IMR-90 (cell line): Measurements from ENCODE around the gene ADAMTS13. TPM values are rescaled to one million over a fixed set of nuclear protein-coding genes. Genes with fewer than 3 reads are reported as not detected.

Experiments
- ATAC-seq: fragments of 200-7000 bp; cut with Tn5 transposase; 2 replicates; pipeline ENCODE4 v1.9.1; 2020; ENCODE audit warnings: low read depth, mild to moderate bottlenecking, moderate library complexity
- BruUV-seq: library from RNA; stranded (reverse); fragments of 400-500 nt; replicated peaks from 2 replicates; lab custom pipeline; 2021; lab: Mats Ljungman, UMichigan
- CTCF ChIA-PET: fragments of 300-600 bp; formaldehyde crosslinking; extraction: SDS; loops from one replicate; lab custom pipeline; 2021; ENCODE audit warnings: antibody characterized with exemption; lab: Yijun Ruan, JAX
- POLR2A ChIA-PET: fragments of 300-600 bp; sonication (Branson Sonifier 250); formaldehyde crosslinking; loops from one replicate; lab custom pipeline; 2022; ENCODE audit warnings: antibody characterized with exemption; ENCODE audit not compliant: unreplicated experiment; lab: Charles Lee
- DNase-seq: peaks from one replicate; pipeline ENCODE4 v3.0.0; 2013
- H2AFZ ChIP-seq: replicated peaks from 2 replicates; pipeline ENCODE3; 2013; ENCODE audit warnings: low read length, mild to moderate bottlenecking; ENCODE audit not compliant: poor library complexity
- H2AK5ac ChIP-seq: 2 replicates; pipeline ENCODE4 v1.6.1; 2013; ENCODE audit warnings: low read depth, low read length, inconsistent platforms
- H2AK9ac ChIP-seq: replicated peaks from 2 replicates; pipeline ENCODE3; 2013; ENCODE audit warnings: mild to moderate bottlenecking, low read depth, low read length, moderate library complexity; ENCODE audit not compliant: poor library complexity
- H2BK120ac ChIP-seq: 2 replicates; pipeline ENCODE4 v1.6.1; 2013; ENCODE audit warnings: low read depth, low read length, inconsistent platforms
- H2BK15ac ChIP-seq: 3 replicates; pipeline ENCODE4 v1.6.1; 2013; ENCODE audit warnings: low read depth, low read length, inconsistent platforms
- H2BK20ac ChIP-seq: 2 replicates; pipeline ENCODE4 v1.6.1; 2013; ENCODE audit warnings: low read depth, mild to moderate bottlenecking, inconsistent platforms, low read length, moderate library complexity
- H2BK5ac ChIP-seq: 2 replicates; pipeline ENCODE4 v1.6.1; 2013; ENCODE audit warnings: mild to moderate bottlenecking, low read depth, low read length, inconsistent platforms; ENCODE audit not compliant: poor library complexity, severe bottlenecking
- H3K14ac ChIP-seq: replicated peaks from 2 replicates; pipeline ENCODE4 v1.6.1; 2013; ENCODE audit warnings: low read depth, low read length, inconsistent platforms
- H3K18ac ChIP-seq: 2 replicates; pipeline ENCODE4 v1.6.1; 2013; ENCODE audit warnings: low read depth, low read length, control low read depth
- H3K23ac ChIP-seq: 2 replicates; pipeline ENCODE4 v1.6.1; 2013; ENCODE audit warnings: low read depth, low read length, inconsistent platforms
- H3K27ac ChIP-seq: 2 replicates; pipeline ENCODE4 v1.5.1; 2013; ENCODE audit warnings: mild to moderate bottlenecking, control low read depth, low read length; ENCODE audit not compliant: insufficient read depth
- H3K27me3 ChIP-seq: 2 replicates; pipeline ENCODE4 v1.6.1; 2013; ENCODE audit warnings: low read length; ENCODE audit not compliant: control insufficient read depth, insufficient read depth
- H3K36me3 ChIP-seq: 2 replicates; pipeline ENCODE4 v1.6.1; 2013; ENCODE audit warnings: low read length, mixed read lengths; ENCODE audit not compliant: control insufficient read depth, insufficient read depth
- H3K4ac ChIP-seq: 2 replicates; pipeline ENCODE4 v1.6.1; 2013; ENCODE audit warnings: low read depth, low read length, inconsistent platforms
- H3K4me1 ChIP-seq: 2 replicates; pipeline ENCODE4 v1.6.1; 2013; ENCODE audit warnings: low read length, mixed read lengths; ENCODE audit not compliant: control insufficient read depth, insufficient read depth
- H3K4me2 ChIP-seq: 2 replicates; pipeline ENCODE4 v1.6.1; 2013; ENCODE audit warnings: low read depth, mild to moderate bottlenecking, control low read depth, low read length, moderate library complexity
- H3K4me3 ChIP-seq: 2 replicates; pipeline ENCODE4 v1.5.1; 2013; ENCODE audit warnings: low read depth, mild to moderate bottlenecking, control low read depth, low read length, moderate library complexity; ENCODE audit not compliant: insufficient read depth
- H3K56ac ChIP-seq: 2 replicates; pipeline ENCODE4 v1.6.1; 2013; ENCODE audit warnings: low read length, inconsistent platforms; ENCODE audit not compliant: insufficient read depth; ENCODE audit errors: extremely low read depth
- H3K79me1 ChIP-seq, 2 experiments: 2 replicates each; pipeline ENCODE4 v1.6.1; 2013; ENCODE audit warnings: low read length in 2 of 2, inconsistent platforms in 1 of 2, low read depth in 1 of 2
- H3K9ac ChIP-seq: 2 replicates; pipeline ENCODE4 v1.6.1; 2013; ENCODE audit warnings: low read depth, low read length, control low read depth
- H3K9me1 ChIP-seq: 2 replicates; pipeline ENCODE4 v1.6.1; 2013; ENCODE audit warnings: low read length, inconsistent platforms; ENCODE audit not compliant: insufficient read depth
- H3K9me3 ChIP-seq: 2 replicates; pipeline ENCODE4 v1.6.1; 2013; ENCODE audit warnings: low read length; ENCODE audit not compliant: control insufficient read depth, insufficient read depth
- H4K20me1 ChIP-seq: 2 replicates; pipeline ENCODE4 v1.6.1; 2013; ENCODE audit warnings: low read length, inconsistent platforms; ENCODE audit not compliant: insufficient read depth
- H4K5ac ChIP-seq: 2 replicates; pipeline ENCODE4 v1.6.1; 2013; ENCODE audit warnings: mild to moderate bottlenecking, low read depth, low read length, control low read depth
- H4K8ac ChIP-seq, 2 experiments: 2 replicates each; pipeline ENCODE4 v1.6.1; 2013; ENCODE audit warnings: low read depth in 2 of 2, low read length in 2 of 2, control low read depth in 1 of 2, inconsistent platforms in 1 of 2
- H4K91ac ChIP-seq: 2 replicates; pipeline ENCODE4 v1.6.1; 2013; ENCODE audit warnings: low read depth, low read length, inconsistent platforms; ENCODE audit not compliant: insufficient read depth
- ELK1 ChIP-seq: fragments of 150-350 bp; IDR thresholded peaks from 2 replicates; pipeline ENCODE4 v1.6.1; 2016; ENCODE audit warnings: low read depth, mild to moderate bottlenecking, low read length, moderate library complexity, borderline replicate concordance
- MAZ ChIP-seq: IDR thresholded peaks from 2 replicates; pipeline ENCODE4 v1.6.1; 2012; ENCODE audit warnings: low read depth, mild to moderate bottlenecking, low read length, improper control_type of control experiment, moderate library complexity, borderline replicate concordance
- WGBS, 2 experiments: methylation state at CpG; one replicate each; pipeline versions ENCODE4 v1.1.5 to v1.1.7; 2013; ENCODE audit warnings: missing lambda C conversion rate in 2 of 2; ENCODE audit not compliant: insufficient read length in 1 of 2; ENCODE audit errors: extremely low coverage in 2 of 2; 5-methylcytosine and 5-hydroxymethylcytosine counted together
- dilution Hi-C: fragments of 300-500 bp; cut with HindIII; formaldehyde crosslinking; loops from one replicate; pipeline ENCODE4 v1.14.3; 2018; ENCODE audit warnings: low sequenced_read_pairs; ENCODE audit not compliant: unreplicated experiment
- in situ Hi-C: fragments of 300-500 bp; cut with MboI; formaldehyde crosslinking; loops from 3 replicates; pipeline ENCODE4 v1.14.3; 2019; ENCODE audit warnings: low sequenced_read_pairs, inconsistent platforms, mixed read lengths
- intact Hi-C: fragments of 100-400 bp; cut with micrococcal nuclease; formaldehyde crosslinking; loops from 2 replicates; pipeline ENCODE4 v1.10.0; 2022
- polyA plus RNA-seq, 3 experiments: library from polyadenylated mRNA; depleted of rRNA; stranded (reverse); fragments of >200 nt; gene quantifications; 2 replicates each; pipeline ENCODE4 v1.2.3, GENCODE V29; 2012; ENCODE audit warnings: low replicate concordance in 1 of 3
- total RNA-seq: library from RNA; depleted of rRNA; stranded (reverse); fragments of >200 nt; gene quantifications from 2 replicates; pipeline ENCODE4 v1.2.3, GENCODE V29; 2012

The ADAMTS13 gene
- total and polyA plus RNA-seq, 2 of the 4 experiments (the other 2 are of a cell fraction): 0.18 to 2.8 TPM

GRCh38 chr9:133455936-133456335, 33.8 kb downstream of the ADAMTS13 start:
- Histone ChIP-seq H3K4me1 (peaks cover 5% of the 10 kb centered on the region; the same call in 1 of the 2 replicates), H2AK9ac (no peak overlapping the region), H3K56ac (no peak overlapping the region), H3K18ac (no peak overlapping the region), H3K9ac (no peak overlapping the region), H4K20me1 (no peaks in the 10 kb centered on the region), H2AK5ac (no peak overlapping the region), H3K9me1 (no peaks in the 10 kb centered on the region), H3K4me2 (no peak overlapping the region), H4K91ac (no peak overlapping the region), H3K4ac (no peak overlapping the region), H3K27me3 (no peaks in the 10 kb centered on the region), H2AFZ (no peak overlapping the region), H4K5ac (no peak overlapping the region), H4K8ac (no peak overlapping the region), H3K23ac (no peak overlapping the region), H3K14ac (no peak overlapping the region), H3K36me3 (no peaks in the 10 kb centered on the region), H2BK20ac (no peak overlapping the region), H2BK5ac (no peak overlapping the region), H2BK120ac (no peak overlapping the region), H3K9me3 (no peaks in the 10 kb centered on the region), H3K79me1 (peaks cover 0 to 6% of the 10 kb centered on the region in 2 experiments; a peak in 2 of 4 replicates), H3K4me3 (no peak overlapping the region), H3K27ac (no peak overlapping the region), H2BK15ac (no peak overlapping the region)
- WGBS, 2 experiments: 84% methylated on average over 9 of the region's 11 CpGs; no CpG with 5 or more reads in 1 of the 2 experiments
- DNase-seq (no peak), ATAC-seq (no peak)
- dilution Hi-C loops: no loop called here
- BruUV-seq: no TSS peak
- TF ChIP-seq ELK1 (no peak), MAZ (no peak)
- ChIA-PET CTCF (no interaction called here), POLR2A (no interaction called here)
- in situ Hi-C loops: no loop called here
- intact Hi-C loops: loop anchor here (5.0 kb wide), 1 partner anchor 34 kb away; the partner anchor contains the start of gene ADAMTS13
